PC-3 (cell line): Measurements from ENCODE around the gene TEX11.
"Not testable (repeated sequence)": the region's sequence is repeated elsewhere in the genome, so short reads cannot be mapped to it uniquely, and the experiment has no call there.

Experiments
- EZH2 ChIP-seq: fragments of 300-600 bp; sonication (generic); IDR thresholded peaks from one replicate; pipeline ENCODE4 v1.6.1; 2017; ENCODE audit warnings: antibody characterized with exemption, mild to moderate bottlenecking, low read length; ENCODE audit not compliant: unreplicated experiment
- TF ChIP-seq, protein P1 (sequence below): fragments of 300-600 bp; sonication (generic); conservative IDR thresholded peaks from 2 replicates; pipeline ENCODE4 v1.5.1; 2017; ENCODE audit warnings: antibody characterized with exemption, low read depth, mild to moderate bottlenecking, low read length

DNA sequence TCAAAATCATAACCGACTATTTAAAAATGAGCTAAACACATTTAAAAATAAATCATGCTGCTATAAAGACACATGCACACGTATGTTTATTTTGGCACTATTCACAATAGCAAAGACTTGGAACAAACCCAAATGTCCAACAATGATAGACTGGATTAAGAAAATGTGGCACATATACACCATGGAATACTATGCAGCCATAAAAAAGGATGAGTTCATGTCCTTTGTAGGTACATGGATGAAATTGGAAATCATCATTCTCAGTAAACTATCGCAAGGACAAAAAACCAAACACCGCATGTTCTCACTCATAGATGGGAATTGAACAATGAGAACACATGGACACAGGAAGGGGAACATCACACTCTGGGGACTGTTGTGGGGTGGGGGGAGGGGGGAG is 251.0 kb downstream of the TEX11 start:
- TF ChIP-seq EZH2, result not testable (repeated sequence)
- TF ChIP-seq, protein P1, sequence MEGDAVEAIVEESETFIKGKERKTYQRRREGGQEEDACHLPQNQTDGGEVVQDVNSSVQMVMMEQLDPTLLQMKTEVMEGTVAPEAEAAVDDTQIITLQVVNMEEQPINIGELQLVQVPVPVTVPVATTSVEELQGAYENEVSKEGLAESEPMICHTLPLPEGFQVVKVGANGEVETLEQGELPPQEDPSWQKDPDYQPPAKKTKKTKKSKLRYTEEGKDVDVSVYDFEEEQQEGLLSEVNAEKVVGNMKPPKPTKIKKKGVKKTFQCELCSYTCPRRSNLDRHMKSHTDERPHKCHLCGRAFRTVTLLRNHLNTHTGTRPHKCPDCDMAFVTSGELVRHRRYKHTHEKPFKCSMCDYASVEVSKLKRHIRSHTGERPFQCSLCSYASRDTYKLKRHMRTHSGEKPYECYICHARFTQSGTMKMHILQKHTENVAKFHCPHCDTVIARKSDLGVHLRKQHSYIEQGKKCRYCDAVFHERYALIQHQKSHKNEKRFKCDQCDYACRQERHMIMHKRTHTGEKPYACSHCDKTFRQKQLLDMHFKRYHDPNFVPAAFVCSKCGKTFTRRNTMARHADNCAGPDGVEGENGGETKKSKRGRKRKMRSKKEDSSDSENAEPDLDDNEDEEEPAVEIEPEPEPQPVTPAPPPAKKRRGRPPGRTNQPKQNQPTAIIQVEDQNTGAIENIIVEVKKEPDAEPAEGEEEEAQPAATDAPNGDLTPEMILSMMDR, result not testable (repeated sequence)
